DMS79 treated with DMSO at 0.1 percent for 48 hours (cell line): ENCODE results near the gene CFAP43.

ENCODE experiments used
- DNase-seq: peaks from one replicate; lab custom pipeline; 2025; lab: John Stamatoyannopoulos, UW

The CFAP43 gene

DNA sequence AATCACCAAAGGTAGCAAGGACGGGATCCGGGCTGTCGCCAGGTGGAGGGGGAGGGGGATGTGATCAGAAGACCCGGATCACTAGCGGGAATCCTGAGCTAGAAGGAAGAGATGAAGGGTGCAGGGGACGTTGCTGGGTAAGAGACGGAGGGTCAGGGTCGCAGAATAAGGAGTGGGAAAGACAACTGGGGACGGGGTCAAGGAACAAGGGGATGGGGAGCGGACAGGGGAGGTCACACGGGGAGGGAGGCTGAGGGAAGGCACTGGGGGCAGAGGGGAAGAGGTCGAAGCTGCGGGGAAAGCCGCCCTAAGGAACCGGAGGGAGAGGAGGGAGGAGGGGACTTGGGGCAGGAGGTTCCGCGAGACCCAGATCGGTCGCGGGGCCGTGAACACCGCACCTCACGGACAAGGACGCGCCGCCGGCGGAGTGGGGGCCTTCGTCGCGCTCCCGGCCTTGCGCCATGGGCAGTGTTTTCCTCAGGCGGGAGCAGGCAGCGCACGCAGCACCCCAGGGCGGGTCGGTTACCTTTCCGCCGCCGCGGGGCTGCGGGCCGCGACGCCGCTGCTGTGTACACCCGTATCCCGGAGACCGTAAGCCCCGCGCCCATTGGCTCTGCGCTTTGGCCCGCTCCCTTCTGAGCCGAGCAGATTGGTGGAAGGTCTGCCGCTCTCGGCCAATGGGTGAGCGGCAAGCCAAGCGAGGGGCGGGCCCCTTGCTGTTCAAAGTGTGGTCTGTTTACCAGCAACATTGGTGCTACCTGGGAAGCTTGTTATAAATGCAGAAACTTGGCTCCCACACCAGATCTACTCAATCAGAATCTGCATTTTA lies at the start of gene CFAP43:
TSS of gene CFAP43 (minus strand) at position 581 of the 829 bp plus-strand sequence. CDS start at position 463, 118 bp downstream.
- peak; percentile 54 for DNase-seq

GRCh38 chr10:104281694-104282093 lies 49.5 kb upstream of the CFAP43 start:
- DNase-seq: no peak

GRCh38 chr10:104279550-104280259 lies 47.5 kb upstream of the CFAP43 start:
- no peak for DNase-seq

- peak; percentile 59 for DNase-seq
Observed at GRCh38 chr10:104277785-104278184, 45.6 kb upstream of the CFAP43 start.

DNA sequence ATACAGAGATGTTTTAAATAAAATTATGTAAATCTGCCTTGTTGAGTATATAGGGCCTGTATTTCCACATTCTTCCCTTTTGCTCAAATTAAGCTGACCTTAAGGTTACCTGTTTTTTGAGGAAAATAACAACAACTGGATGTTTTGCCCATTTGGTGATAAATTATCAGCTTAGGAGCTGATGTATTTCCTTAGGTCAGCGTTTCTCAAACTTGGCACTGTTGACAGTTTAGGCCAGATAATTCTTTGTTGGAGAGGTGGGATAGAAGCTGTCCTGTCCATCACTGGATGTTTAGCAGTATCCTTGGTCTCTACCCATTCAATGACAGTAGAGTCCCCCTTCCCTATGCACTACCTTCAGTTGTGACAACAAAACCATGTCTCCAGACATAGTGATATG lies 44.0 kb upstream of the CFAP43 start:
- DNase-seq: no peak

DNA sequence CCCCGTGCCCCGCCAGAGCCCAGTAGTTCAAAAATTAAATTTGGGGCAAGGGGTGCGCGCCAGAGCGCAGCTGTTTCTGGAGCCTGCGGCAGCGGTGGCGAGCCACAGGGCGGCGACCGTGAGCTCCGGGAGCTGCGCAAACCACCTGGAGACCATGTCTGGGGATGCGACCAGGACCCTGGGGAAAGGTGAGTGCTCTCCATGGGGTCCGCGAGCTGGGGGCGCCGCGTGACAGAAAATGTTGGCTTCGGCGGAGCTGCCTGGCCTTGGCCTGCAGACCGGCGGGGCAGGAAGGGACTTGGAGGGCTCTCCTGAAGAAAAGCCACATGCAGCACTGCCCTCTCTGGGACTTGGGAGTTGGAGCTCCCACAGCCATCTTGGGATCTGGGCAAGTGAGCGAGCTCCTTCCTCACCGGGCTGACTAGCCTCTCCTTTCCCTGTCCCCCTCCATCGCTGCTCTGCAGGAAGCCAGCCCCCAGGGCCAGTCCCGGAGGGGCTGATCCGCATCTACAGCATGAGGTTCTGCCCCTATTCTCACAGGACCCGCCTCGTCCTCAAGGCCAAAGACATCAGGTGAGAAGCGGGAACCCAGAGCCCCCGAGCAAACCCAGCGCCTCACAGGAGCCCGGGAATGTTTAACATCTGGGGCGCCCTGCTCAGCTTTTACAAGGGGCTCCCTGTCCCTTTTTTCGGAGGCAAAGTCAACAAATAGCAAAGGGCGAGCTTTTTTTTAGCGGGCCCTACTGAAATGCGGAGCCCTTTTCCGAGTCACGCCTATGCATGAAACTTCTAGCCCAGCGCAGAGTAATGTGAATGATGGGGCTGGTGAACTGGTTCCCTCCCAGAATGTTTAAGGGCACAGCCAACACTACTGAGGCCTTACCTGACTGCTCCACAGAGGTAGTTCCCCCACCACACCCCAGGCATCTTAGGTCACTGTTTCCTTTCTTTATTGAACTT lies 42.9 kb upstream of the CFAP43 start:
- no peak for DNase-seq

GRCh38 chr10:104273899-104274575 lies 41.9 kb upstream of the CFAP43 start:
- DNase-seq: no peak

- no peak for DNase-seq
Observed at GRCh38 chr10:104273286-104273685, 41.1 kb upstream of the CFAP43 start.

DNA sequence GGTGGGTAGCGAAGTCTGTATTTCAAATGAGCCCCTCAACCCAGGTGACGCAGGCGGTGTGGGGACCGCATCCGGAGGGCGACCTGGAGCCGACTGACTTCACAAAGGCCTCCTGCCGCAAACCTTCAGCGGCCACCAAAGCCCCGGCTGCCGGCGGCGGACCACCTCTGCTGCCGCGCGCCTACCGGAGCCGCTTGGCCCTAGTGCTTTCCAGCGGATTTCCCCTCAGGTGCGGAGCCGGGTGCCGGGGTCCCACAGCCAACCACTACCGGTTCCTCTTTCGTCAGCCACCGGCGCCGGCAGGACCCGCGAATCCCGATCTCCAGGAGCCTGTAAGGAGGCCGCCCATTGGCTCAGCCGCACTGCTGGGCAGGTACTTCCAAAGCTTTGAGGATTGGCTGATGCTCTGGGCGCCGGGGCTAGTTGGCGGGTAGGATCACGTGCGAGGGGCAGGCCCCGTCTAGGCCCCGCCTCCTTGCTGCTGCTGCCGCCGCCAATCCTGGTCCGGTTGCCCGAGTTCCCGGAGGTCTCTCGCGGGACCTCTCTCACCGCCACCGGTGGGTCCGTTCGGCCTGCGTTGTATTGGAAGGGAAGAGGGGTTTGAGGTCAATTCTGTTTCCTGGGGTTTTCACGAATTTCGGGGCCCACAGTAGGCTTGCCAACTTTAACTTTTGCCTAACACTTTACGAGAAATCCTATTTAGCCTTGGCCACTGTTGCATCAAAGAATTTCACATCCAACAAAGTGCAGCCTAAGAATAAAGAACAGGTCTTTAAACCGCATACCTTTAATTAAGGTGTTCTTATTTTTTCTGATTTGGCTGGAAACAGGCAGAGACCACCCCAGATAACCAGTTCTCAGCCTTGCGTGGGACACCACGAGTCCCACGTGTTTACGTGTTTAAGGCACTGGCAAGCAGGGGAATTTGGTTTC lies 36.8 kb upstream of the CFAP43 start, which contains the start of gene GSTO2:
TSS of gene GSTO2 (plus strand) at position 472 of the 933 bp plus-strand sequence. CDS start 5,732 bp downstream, outside the sequence.
- DNase-seq: peak; percentile 80

- no peak for DNase-seq
Observed at GRCh38 chr10:104268405-104268712, 36.2 kb upstream of the CFAP43 start.

DNA sequence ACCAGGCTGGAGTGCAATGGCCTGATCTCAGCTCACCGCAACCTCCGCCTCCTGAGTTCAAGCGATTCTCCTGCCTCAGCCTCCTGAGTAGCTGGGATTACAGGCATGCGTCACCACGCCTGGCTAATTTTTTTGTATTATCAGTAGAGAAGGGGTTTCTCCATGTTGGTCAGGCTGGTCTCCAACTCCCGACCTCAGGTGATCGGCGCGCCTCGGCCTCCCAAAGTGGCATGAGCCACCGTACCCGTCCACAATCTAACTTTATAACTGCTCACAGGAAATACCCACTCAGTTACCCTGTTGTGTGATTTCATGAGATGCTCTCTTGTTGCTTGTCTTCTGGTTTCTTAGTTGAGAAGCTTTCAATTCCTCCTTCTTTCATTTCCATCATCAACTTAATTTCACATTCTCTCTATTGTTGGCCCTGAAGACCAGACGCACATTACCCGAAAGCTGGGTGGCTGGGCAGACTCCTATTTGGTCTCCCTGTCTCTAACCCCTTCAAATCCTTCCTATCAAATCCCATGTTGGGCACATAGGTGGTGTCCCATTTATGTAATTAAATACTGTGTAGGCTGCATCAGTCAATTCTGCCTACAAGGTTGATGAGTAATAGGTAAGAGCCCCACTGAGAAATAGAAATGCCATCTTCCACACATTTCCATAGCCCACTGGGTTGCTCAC lies 35.7 kb upstream of the CFAP43 start:
- no peak for DNase-seq

GRCh38 chr10:104264783-104265182 lies 32.6 kb upstream of the CFAP43 start:
- DNase-seq: no peak

- DNase-seq: no peak
Observed at GRCh38 chr10:104262055-104262454, 29.9 kb upstream of the CFAP43 start.

GRCh38 chr10:104260775-104261115 lies 28.6 kb upstream of the CFAP43 start:
- no peak for DNase-seq

GRCh38 chr10:104259999-104260774 lies 28.0 kb upstream of the CFAP43 start:
- DNase-seq: no peak

GRCh38 chr10:104259456-104259855 lies 27.3 kb upstream of the CFAP43 start:
- DNase-seq: no peak

DNA sequence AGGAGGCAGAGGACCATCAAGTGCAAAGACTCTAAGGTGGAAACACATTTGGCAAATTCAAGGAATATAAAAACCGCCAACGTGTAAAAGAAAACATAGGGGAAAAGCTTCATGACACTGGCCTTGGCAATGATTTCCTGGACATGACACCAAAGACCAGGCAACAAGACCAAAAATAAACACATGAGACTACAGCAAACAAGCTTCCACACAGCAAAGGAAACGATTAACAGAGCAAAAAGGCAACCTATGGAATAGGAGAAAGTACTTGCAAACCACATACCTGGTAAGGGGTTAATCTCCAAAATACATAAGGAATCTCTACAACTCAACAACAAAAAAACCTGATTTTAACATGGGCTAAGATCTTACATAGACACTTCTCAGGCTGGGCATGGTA lies 26.0 kb upstream of the CFAP43 start:
- DNase-seq: no peak

GRCh38 chr10:104257235-104257634 lies 25.1 kb upstream of the CFAP43 start:
- no peak for DNase-seq

DNA sequence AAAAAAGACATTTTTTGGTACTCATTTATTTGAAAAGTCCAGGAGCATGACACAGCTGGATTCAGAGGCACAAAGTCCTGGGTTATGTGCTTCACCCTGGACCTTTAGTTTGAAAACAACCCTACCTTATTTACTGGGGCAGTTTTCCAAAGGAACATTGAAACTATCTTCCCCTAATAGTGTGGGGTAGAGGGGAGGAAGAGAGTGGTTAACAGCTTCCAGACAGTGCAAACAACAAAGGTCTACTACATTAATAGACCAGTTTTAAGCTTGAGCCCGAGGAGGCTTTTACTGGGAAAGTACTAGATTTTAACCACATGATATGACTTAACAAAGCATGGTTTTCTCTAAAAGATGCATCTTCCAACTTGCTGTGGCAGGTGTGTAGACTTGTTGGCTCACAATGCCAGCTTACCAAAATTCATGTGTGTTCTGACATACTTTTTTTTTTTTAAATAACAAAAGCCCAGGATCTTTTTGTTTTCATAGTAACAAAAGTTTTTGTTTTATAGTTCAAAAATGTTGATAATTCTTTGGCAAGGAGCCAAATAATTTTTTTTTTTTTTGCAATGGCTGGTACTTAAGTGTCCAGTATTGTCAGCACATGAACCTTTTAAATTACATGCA lies 24.3 kb upstream of the CFAP43 start:
- DNase-seq: no peak
